ENCODE results near the gene NEDD8. TPM values are rescaled to one million over a fixed set of nuclear protein-coding genes. Genes with fewer than 3 reads are reported as not detected.
"Not testable (repeated sequence)": the region's sequence is repeated elsewhere in the genome, so short reads cannot be mapped to it uniquely, and the experiment has no call there.

NEDD8 gene
- total RNA-seq, 3 donors from 2014 or later (not counting 1 experiment from before 2014, with no cell fraction given): 93.6 to 109 (median 95.9) TPM

DNA sequence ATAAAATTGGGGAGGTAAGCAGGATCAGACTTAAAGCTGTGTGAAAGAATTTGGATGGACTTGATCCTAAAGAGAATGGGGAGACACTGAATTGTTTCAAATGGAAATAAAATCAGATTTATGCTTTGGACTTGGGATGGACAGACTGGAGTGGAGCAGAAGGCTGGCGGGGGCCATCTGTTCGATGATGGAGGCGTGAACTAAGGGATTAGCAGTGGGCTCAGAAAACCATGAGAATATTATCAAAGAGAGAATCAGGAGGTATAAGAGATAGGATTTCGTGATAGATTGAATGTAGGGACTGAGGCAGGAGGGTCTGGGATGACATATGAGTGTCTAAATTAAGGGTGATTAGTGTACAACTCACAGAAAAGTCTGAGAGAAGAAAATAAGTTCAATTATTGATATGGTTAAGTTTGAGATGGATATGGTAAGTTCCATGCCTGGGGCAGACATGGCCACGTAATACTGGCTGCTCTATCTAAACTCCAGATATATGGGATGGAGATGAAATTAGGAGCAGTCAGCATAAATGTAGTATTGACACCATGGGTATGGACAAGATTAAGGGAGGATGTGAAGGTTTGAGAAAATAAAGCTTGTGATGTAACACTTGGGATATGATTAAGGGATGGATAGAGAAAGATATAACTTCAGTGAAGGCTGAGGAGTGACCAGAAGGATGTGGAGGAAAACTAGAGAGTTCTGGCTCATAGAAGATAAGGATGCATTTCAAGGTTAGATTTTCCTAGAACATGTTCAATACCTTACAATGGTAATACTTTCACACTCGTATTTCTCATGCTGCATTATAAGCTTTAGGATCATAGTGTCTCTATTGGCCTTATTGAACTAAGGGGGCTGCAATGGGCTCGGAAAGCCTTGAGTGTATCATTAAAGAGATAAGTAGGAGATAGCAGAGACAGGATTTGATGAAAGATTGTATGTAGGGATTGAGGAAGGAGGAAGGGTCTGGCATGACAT is 27.7 kb downstream of the NEDD8 start:
- DNase-seq (no peak), ATAC-seq (no peak)
- Mint-ChIP-seq H3K4me1 (peaks cover 21 to 27% of the 10 kb centered on the region in 2 donors), H3K36me3 (peaks cover 7% of the 10 kb centered on the region), H3K9me3 (no peaks in the 10 kb centered on the region), H3K4me3 (no peak overlapping the region), H3K27ac (peak overlapping the region; percentile 5 to 86), H3K27me3 (ENCODE audit: low read depth in 2 of 2) (no peaks in the 10 kb centered on the region)
- peaks cover 13% of the 10 kb centered on the region for H3K4me1 ChIP-seq (ENCODE audit: control insufficient read depth, insufficient read depth, low read length)
- H3K9me3 ChIP-seq (ENCODE audit: control insufficient read depth, insufficient read depth, low read length): no peaks in the 10 kb centered on the region
- no peak overlapping the region for H3K27ac ChIP-seq (ENCODE audit: low read length)
- WGBS (ENCODE audit: insufficient coverage): 97% methylated on average over 7 of the region's 7 CpGs
- H3K4me3 ChIP-seq (ENCODE audit: low read length): no peak overlapping the region
- intact Hi-C loops (cut with micrococcal nuclease): no loop called here
- TF ChIP-seq, protein P1, sequence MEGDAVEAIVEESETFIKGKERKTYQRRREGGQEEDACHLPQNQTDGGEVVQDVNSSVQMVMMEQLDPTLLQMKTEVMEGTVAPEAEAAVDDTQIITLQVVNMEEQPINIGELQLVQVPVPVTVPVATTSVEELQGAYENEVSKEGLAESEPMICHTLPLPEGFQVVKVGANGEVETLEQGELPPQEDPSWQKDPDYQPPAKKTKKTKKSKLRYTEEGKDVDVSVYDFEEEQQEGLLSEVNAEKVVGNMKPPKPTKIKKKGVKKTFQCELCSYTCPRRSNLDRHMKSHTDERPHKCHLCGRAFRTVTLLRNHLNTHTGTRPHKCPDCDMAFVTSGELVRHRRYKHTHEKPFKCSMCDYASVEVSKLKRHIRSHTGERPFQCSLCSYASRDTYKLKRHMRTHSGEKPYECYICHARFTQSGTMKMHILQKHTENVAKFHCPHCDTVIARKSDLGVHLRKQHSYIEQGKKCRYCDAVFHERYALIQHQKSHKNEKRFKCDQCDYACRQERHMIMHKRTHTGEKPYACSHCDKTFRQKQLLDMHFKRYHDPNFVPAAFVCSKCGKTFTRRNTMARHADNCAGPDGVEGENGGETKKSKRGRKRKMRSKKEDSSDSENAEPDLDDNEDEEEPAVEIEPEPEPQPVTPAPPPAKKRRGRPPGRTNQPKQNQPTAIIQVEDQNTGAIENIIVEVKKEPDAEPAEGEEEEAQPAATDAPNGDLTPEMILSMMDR (IDR thresholded peaks at IDR 0.05): no peak
- H3K27me3 ChIP-seq (ENCODE audit: control insufficient read depth, insufficient read depth, low read length): no peaks in the 10 kb centered on the region
- peaks cover 41% of the 10 kb centered on the region for H3K36me3 ChIP-seq (ENCODE audit: control insufficient read depth, insufficient read depth, low read length)

DNA sequence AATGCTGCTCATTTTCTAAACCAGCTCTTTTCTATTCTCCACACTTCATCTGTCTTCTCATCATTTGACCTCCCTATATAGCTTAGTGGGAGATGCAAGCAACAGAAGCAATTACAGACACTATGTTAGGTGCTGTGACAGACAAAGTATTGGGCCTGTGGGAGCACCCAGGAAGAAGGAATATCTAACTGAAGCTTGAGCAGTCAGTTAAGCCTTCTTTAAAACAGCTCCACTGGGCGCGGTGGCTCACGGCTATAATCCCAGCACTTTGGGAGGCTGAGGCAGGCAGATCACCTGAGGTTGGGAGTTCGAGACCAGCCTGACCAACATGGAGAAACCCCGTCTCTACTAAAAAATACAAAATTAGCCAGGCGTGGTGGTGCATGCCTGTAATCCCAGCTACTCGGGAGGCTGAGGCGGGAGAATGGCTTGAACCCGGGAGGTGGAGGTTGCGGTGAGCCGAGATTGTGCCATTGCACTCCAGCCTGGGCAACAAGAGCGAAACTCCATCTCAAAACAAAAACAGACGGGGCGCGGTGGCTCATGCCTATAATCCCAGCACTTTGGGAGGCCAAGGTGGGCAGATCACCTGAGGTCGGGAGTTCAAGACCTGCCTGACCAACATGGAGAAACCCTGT is 28.8 kb downstream of the NEDD8 start:
- ATAC-seq; DNase-seq; H3K27ac Mint-ChIP-seq; H3K9me3 Mint-ChIP-seq; H3K27me3 ChIP-seq (ENCODE audit: control insufficient read depth, insufficient read depth, low read length); H3K9me3 ChIP-seq (ENCODE audit: control insufficient read depth, insufficient read depth, low read length); H3K4me3 Mint-ChIP-seq; intact Hi-C loops (cut with micrococcal nuclease); H3K4me3 ChIP-seq (ENCODE audit: low read length); H3K36me3 Mint-ChIP-seq; H3K27me3 Mint-ChIP-seq (ENCODE audit: low read depth in 2 of 2); H3K27ac ChIP-seq (ENCODE audit: low read length): not testable (repeated sequence)
- Histone ChIP-seq H3K4me1 (ENCODE audit: control insufficient read depth, insufficient read depth, low read length) (peaks cover 17% of the 10 kb centered on the region), H3K36me3 (ENCODE audit: control insufficient read depth, insufficient read depth, low read length) (peaks cover 34% of the 10 kb centered on the region)
- 98% methylated on average over 14 of the region's 16 CpGs for WGBS (ENCODE audit: insufficient coverage)
- peaks cover 30 to 36% of the 10 kb centered on the region in 2 donors for H3K4me1 Mint-ChIP-seq

DNA sequence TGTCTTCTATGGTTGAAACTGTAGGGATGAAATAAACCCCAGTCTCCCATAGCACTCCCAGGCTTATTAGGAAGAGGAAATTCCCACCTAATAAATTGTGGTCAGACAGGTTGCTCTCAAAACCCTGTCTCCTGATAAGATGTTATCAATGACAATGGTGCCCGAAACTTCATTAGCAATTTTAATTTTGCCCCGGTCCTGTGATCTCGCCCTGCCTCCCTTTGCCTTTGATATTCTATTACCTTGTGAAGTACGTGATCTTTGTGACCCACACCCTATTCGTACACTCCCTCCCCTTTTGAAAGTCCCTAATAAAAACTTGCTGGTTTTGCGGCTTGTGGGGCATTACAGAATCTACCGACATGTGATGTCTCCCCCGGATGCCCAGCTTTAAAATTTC is 29.6 kb downstream of the NEDD8 start:
- Histone ChIP-seq H3K36me3 (ENCODE audit: control insufficient read depth, insufficient read depth, low read length) (peaks cover 26% of the 10 kb centered on the region), H3K4me1 (ENCODE audit: control insufficient read depth, insufficient read depth, low read length) (peaks cover 12% of the 10 kb centered on the region)
- H3K27me3 ChIP-seq (ENCODE audit: control insufficient read depth, insufficient read depth, low read length); intact Hi-C loops (cut with micrococcal nuclease); H3K4me3 Mint-ChIP-seq; H3K27ac Mint-ChIP-seq; DNase-seq; H3K9me3 ChIP-seq (ENCODE audit: control insufficient read depth, insufficient read depth, low read length); H3K36me3 Mint-ChIP-seq; H3K27ac ChIP-seq (ENCODE audit: low read length); H3K27me3 Mint-ChIP-seq (ENCODE audit: low read depth in 2 of 2); H3K4me3 ChIP-seq (ENCODE audit: low read length); H3K9me3 Mint-ChIP-seq; ATAC-seq: not testable (repeated sequence)
- peaks cover 26 to 31% of the 10 kb centered on the region in 2 donors for H3K4me1 Mint-ChIP-seq
- WGBS (ENCODE audit: insufficient coverage): 98% methylated on average over 8 of the region's 8 CpGs

DNA sequence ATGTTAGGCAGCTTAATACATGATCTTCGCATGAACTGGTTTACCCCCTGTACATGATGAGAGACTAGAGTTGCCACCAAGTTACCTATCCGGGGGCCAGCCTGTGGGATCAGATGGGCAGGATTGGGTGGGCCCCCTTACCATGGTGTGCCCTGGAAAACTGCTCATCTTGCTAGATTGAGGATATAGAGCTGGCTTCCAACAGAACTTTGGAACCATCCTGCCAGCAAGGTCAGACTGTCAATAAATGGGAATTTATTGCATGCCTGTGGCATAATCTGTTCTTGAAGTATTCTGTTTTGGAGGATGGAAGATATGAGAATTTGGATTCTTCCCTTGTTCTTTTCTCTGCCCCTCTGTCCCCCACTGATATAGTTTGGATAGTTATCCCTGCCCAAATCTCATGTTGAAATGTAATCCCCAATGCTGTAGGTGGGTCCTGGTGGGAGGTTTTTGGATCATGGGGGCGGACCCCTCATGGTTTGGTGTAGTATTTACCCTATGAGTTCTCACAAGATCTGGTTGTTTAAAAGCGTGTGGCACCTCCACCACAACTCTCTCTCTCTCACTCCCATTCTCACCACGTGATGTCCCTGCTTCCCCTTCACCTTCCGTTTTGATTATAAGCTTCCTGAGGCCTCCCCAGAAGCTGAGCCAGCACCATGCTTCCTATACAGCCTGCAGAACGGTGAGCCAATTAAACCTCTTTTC is 33.2 kb downstream of the NEDD8 start:
- no peaks in the 10 kb centered on the region for H3K27me3 Mint-ChIP-seq (ENCODE audit: low read depth in 2 of 2)
- TF ChIP-seq, protein P1 (IDR thresholded peaks at IDR 0.05): no peak
- Histone ChIP-seq H3K4me3 (ENCODE audit: low read length) (no peak overlapping the region), H3K9me3 (ENCODE audit: control insufficient read depth, insufficient read depth, low read length) (no peaks in the 10 kb centered on the region), H3K4me1 (ENCODE audit: control insufficient read depth, insufficient read depth, low read length) (peaks cover 30% of the 10 kb centered on the region), H3K36me3 (ENCODE audit: control insufficient read depth, insufficient read depth, low read length) (peaks cover 9% of the 10 kb centered on the region), H3K27me3 (ENCODE audit: control insufficient read depth, insufficient read depth, low read length) (no peaks in the 10 kb centered on the region), H3K27ac (ENCODE audit: low read length) (no peak overlapping the region)
- H3K36me3 Mint-ChIP-seq: peaks cover 7% of the 10 kb centered on the region
- H3K9me3 Mint-ChIP-seq: no peaks in the 10 kb centered on the region
- ATAC-seq: no peak
- H3K4me1 Mint-ChIP-seq: peaks cover 42 to 44% of the 10 kb centered on the region in 2 donors
- DNase-seq: no peak
- intact Hi-C loops (cut with micrococcal nuclease): loop anchor here (5.0 kb wide), 1 partner anchor 33 kb away; the partner anchor contains the start of genes GMPR2 and NEDD8
- WGBS (ENCODE audit: insufficient coverage): 64% methylated on average over 5 of the region's 7 CpGs
- peak overlapping the region; percentile 5 to 70 for H3K27ac Mint-ChIP-seq
- peak overlapping the region; percentile 63 for H3K4me3 Mint-ChIP-seq
